Jurkat, Clone E6-1 (cell line): ENCODE results near the gene ADGRB3.
"Not testable (repeated sequence)": the region's sequence is repeated elsewhere in the genome, so short reads cannot be mapped to it uniquely, and the experiment has no call there.

Experiments used
- DNase-seq: peaks from one replicate; pipeline ENCODE4 v3.0.0-alpha.2; 2011; ENCODE audit warnings: low read depth, low spot score
- H3K4me3 ChIP-seq: 2 replicates; pipeline ENCODE4 v1.5.1; 2011; ENCODE audit warnings: mild to moderate bottlenecking, low read length, control low read depth, moderate library complexity

ADGRB3 gene

DNA sequence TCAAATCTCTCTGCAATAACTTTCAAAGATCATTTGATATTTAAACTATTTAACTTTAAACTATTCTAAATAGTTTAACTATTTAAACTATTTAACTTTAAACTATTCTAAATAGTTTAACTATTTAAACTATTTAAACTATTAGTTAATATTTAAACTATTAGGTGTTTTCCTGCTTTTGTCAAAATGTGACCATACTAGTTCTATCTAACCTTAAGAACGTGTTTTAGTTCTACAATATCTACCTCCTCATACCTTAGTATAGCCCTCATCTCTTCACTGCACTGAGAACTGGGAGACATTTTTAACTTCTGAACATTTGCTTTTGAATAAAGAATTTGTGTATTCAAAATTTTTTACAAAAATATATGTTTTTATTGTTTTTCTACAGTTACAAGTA is 429.1 kb downstream of the ADGRB3 start:
- no peak for DNase-seq
- H3K4me3 ChIP-seq: no peak overlapping the region

DNA sequence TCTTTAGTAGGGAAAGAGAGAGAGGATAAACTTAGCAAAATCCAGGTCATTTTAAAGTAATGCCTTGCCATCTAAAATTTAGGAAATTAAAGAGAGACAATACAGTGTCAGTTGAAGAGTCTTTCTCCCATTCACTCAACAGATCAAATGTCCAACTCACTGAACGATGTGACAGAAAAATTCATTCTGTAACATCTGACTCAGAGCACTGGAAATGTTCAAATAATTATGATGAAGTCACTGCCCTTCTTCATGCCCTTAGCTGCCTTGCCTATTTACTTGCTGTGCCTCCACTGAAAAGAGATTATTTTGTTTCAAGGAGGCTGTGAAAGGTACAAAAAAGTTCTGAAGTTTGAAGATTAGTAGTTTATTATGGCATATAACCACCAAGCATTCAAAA is 434.8 kb downstream of the ADGRB3 start:
- DNase-seq: no peak
- H3K4me3 ChIP-seq: no peak overlapping the region

DNA sequence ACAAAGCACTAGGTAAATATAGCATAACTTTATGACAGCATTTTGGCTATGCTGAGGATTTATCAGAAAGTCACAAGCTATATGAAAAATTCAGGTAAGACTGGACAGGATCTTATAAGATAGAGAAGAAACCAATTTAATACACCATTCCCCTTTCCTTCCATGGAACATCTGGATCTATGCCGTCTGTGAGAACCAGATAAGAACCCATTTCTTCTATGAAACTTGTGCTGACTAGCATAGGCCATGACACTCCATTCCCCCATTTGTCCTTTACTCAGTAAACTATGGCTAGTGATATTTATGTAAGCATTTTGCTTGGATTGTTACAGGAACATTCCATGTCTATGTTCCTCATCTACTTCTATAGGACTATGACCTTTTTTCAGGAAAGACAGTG is 437.7 kb downstream of the ADGRB3 start:
- no peak for DNase-seq
- no peak overlapping the region for H3K4me3 ChIP-seq

DNA sequence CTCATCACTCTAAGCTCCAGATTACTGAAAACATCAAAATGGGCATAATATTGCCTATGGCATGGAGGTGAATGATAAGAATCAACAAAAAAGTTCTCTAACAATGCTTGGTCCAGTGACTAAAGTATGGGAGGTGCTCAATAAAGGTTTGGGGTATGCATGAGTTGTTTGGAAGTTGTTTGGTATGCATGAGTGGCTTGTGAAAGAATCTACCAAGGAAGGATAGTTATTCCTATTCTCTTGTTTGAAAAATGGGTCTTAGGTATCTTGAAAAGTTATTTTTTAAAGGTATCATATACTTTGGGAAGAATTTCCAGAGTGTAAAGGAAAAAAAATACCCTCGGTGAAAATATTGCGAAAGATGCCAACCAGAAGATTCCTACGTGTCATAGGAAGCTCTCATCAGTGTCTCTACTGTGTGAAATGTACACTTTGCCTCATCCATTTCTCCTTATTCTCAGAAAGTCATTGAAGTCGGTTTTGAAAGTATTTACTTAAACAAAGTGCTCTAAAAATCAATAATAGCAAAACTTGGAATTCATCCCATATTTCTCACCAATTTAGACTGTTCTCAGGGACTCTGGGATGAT is 449.8 kb downstream of the ADGRB3 start:
- no peak for DNase-seq
- H3K4me3 ChIP-seq: no peak overlapping the region

DNA sequence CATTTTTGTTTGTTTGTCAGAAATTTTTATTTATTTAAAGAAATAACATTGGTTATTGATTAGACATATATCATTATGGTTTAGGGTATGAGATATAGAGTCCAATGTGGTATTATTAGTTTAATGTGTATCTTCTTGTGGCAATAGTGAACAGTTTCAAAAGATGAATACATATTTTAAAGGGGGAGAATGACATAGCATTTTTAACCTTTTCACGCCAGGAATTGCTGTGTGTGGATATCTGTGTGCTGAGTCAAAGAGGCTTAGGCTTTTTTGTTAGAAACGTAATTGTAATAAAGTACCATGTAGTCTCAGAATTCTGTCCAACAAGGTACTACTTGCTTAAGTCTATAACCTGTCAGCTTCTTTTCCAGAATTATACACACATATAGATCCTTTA is 451.6 kb downstream of the ADGRB3 start:
- no peak overlapping the region for H3K4me3 ChIP-seq
- DNase-seq: no peak

DNA sequence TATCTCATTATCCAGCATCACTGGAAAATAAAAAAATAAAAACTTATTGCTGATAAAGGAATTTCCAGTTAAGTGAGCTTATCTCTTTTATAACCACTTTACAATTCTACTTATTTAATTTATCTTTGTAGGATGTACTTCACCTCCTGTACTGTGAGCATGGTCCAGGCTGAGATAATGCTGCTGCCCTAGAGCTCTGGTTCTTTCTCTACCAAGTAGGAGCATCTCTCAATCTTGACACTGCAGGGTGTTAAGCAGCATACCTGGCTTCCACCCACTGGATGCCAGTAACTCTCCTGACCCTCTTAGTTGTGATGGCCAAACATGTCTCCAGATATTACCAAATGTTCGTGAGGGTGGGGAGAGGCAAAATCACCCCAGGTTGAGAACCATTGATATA is 454.5 kb downstream of the ADGRB3 start:
- no peak overlapping the region for H3K4me3 ChIP-seq
- DNase-seq: no peak

DNA sequence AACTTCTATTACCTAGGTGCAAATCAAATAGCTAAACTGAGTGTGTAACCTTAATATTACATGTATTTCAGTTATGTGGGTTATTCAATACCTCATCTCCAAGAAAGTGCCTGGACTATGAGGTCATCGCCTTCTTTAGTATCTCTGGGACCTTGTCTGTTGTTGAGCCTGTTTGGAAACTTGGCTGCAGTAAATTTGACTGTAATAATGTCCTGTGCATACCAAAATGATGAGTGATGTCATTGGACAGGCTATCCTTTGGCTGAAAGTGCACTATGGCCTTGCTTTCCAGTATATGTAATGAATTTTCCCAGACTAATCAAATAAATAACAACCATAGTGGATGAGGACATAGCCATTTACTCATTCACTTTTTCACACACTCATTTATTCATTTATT is 455.1 kb downstream of the ADGRB3 start:
- no peak overlapping the region for H3K4me3 ChIP-seq
- no peak for DNase-seq

DNA sequence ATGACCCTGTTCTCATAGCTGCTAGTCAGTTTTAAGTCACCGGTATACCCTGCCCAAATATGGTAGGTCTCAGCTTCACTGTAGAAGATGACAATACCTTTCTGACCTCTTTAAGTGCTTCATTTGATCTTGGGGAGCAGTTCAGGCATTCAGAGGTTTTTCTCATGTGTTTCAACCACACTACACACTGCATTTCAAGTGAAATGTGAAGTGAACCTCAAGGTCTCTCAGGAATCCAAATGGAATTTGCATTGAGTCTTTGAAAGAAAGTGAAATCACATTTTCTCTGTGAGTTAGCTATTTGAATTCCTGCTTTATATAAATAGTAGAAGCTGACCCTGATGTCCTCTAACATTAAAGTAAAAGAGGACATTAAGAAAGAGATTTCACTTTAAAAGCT is 461.6 kb downstream of the ADGRB3 start:
- DNase-seq: no peak

DNA sequence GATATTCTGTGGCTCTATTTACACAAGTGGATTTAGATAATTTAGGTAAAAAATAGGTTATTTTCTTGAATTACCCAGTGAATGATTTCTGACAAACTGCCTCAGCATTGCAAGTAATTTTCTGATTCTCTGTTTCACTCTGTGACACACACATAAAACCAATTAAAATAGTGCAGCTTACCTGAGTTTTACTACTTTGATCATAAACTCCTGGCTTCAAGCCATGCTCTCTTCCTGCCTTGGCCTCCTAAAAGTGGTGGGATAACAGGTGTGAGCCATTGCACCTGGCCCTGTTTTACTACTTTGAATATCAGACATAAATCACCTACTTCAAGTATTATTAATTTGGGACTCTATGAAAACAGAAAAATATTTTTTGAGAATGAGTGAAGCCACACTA is 462.9 kb downstream of the ADGRB3 start:
- DNase-seq: no peak
- H3K4me3 ChIP-seq: no peak overlapping the region

More for the DNA sequence above, 461.6 kb downstream of the ADGRB3 start:
- H3K4me3 ChIP-seq: no peak overlapping the region

DNA sequence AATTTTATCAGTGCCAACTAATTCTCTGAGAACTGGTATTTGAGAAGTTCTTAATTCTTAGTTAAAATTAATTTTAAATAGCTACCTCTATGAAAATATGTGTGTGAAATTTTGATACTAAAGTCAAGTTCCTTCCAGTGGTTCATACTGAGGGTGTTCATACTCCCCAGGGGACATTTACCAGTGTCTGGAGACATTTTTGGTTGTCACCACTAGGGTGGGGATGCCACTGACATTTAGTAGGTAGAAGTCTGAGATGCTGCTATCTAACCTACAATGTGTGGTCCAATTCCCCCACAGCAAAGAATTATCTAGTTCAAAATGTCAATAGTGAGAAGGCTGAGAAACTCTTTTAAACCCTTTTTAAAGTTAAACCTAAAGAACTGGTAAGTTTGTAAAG is 463.8 kb downstream of the ADGRB3 start:
- DNase-seq: no peak
- H3K4me3 ChIP-seq: no peak overlapping the region

DNA sequence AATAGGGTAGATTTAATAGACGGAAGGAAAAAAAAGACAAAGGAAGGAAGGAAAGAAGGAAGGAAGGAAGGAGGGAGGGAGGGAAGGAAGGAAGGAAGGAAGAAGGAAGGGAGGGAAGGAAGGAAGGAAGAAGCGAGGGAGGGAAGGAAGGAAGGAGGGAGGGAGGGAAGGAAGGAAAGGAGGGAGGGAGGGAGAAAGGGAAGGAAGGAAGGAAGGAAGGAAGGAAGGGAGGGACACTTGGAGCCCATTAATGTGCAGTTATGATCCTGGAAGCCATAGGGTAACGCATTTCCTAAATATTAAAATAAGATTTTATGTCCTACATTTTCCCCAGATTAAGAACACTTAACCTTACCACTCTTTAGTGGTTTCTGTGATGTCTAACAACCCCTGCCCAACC is 465.7 kb downstream of the ADGRB3 start:
- DNase-seq: no peak
- no peak overlapping the region for H3K4me3 ChIP-seq

DNA sequence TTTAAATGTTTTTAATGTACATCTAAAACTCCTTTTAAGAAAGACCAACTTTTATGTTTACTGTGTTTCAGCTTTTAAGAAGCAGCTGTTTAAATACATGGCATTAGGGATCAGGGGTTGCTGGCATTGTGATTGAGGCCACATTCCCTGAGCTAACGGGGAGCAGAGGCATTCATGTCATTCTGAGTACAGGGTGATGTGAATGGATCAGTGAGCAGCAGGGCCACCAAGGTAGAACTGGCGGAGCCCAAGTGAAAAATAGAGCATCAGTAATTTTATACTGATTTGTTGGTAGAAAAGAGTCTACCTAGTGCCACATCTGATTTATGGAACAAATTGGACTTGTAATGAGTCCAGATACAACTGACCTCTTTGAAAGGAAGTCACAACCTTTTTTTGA is 467.3 kb downstream of the ADGRB3 start:
- H3K4me3 ChIP-seq: no peak overlapping the region
- DNase-seq: no peak

DNA sequence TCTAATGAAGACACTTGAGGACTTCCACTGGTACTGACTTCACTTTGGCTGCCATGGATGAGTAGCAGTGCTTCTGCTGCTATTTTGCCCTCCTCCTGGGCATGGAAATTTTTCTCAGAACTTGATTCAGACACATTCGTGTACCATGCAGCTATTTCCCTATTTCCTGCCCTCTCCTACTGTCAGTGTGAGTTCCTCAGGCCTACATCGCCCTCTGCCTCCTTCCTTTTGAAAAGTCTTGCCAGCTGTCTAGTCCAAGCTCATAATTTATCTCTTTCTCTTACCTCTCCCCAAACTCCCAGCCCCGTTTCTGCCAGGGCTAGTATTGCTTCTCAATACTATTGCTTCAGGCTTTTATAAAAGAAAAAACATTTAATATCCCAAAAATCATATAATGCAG is 470.2 kb downstream of the ADGRB3 start:
- H3K4me3 ChIP-seq: no peak overlapping the region
- no peak for DNase-seq

DNA sequence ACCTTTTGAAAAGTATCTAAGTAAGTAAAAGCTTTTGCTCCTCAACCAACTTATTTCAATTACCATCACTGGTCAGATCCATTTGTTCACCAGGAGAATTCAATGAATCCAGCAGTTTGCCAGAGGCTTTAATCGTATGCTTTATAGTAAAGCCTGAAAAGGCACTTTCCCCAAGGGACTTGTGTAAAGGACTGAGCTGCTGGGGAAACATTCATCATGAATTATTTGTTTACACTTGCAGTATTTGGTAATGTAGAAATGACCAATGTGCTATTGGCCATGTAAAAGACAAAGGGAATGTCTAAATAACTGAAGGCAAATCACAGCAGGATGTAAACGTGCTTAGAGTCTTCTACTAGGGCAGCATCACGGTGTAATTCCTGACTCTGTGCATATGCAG is 471.4 kb downstream of the ADGRB3 start:
- no peak for DNase-seq
- H3K4me3 ChIP-seq: no peak overlapping the region

DNA sequence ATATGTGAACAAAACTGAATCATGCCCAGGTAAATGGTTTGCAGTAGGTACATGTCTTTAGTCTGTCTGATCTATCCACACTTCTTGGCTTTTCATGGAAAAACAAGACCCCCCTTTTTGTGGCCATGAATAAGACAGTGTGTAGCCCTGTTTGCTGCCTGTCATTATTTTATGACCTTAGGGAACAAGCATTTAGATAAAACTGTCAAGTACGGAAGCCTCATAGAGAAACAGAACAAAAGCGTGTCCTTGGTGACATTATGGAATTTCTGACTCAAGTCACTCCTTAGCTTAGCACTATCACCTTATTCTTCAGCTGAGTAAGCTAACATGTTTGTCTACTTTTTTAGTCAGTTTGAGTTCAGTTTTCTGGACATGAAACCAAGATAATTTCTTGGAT is 476.2 kb downstream of the ADGRB3 start:
- H3K4me3 ChIP-seq: no peak overlapping the region
- no peak for DNase-seq

DNA sequence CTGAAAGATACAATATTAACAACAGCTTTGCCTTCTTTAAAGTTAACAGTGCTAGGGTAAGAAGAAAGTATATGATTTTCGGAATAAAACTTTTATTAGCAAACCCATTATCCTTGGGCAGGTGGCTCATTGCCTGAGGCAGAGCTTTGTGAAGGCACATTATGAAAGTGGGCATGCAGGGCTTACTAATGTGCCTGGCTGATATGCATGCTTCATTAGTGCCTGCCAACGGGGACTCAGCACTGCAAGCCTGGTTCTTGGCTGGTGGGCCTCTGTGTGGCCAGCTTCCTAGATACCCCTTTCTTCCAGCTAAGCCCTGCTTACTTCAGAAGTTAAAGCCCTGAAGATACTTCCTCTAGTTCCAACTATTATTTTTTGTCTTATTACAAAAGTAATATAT is 481.6 kb downstream of the ADGRB3 start:
- no peak for DNase-seq
- no peak overlapping the region for H3K4me3 ChIP-seq

DNA sequence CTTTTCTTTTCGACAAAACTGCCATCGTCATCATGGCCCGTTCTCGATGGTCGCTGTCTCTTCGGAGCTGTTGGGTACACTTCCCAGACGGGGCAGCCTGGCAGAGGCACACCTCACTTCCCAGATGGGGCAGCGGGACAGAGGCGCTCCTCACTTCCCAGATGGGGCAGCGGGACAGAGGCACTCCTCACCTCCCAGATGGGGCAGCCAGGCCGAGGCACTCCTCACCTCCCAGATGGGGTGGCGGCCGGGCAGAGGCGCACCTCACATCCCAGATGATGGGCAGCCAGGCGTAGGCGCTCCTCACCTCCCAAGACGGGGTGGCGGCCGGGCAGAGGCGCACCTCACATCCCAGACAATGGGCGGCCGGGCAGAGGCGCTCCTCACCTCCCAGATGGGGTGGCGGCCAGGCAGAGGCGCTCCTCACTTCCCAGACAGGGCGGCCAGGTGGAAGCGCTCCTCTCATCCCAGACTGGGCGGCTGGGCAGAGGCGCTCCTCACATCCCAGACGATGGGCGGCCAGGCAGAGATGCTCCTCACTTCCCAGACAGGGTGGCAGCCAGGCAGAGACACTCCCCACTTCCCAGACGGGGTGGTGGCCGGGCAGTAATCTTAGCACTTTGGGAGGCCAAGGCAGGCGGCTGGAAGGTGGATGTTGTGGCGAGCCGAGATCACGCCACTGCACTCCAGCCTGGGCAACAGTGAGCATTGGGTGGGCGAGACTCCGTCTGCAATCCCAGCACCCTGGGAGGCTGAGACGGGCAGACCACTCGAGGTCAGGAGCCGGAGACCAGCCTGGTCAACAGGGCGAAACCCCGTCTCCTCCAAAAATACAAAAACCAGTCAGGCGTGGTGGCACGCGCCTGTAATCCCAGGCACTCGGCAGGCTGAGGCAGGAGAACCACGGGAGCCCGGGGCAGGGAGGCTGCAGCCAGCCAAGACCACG is 486.7 kb downstream of the ADGRB3 start:
- DNase-seq, H3K4me3 ChIP-seq: not testable (repeated sequence)

DNA sequence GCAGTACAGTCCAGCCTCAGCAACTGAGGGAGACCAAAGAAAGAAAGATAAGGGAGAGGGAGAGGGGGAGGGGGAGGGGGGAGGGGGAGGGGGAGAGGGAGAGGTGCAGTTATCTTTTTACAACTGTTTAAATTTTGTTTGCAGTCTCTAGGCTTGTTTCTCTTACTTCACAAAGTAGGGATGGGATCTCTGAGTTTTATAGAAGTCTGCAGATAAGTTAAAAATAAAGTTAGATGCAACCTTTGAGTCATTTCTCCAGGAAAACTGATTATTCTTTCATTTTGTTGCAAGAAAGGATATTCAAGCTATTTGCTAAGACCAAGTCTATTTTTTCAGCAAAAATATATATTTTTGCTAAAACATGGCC is 487.3 kb downstream of the ADGRB3 start:
- DNase-seq: no peak
- H3K4me3 ChIP-seq: no peak overlapping the region

DNA sequence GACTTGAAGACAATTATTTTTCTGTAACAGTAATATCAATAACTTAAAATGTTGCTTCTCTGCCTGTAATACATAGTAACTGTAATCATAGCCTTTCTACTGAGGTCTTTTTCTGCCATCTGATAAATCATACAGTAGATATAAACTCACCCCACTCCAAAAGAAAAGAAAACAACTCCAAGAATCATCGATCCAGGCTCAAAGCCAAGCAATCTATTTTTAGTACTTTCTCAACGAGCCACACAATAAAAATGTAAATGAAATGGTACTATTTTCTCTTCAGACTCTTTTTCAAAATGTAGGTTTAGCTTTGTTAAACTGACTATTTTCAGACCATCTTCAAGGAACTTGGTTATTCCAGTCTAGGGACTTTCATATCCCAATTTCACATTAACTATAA is 493.3 kb downstream of the ADGRB3 start:
- no peak for DNase-seq
- no peak overlapping the region for H3K4me3 ChIP-seq

DNA sequence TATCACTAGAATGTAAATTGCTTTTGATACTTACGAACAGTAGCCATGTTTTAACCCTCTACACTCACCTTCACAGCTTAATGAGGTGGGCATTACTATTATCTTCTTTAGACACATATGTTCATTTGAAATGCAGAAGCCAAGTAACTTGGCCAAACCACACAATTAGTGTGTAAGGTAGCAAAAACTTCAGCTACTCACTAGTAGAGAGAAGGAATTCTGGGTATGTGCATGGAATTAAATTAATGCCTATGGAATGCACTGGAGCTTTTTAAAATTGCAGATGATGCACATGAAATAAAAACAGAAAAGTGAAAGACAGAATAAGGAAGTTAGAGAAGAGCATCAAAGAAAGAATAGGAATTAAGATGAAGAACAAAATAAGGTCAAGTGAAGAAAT is 494.0 kb downstream of the ADGRB3 start:
- no peak overlapping the region for H3K4me3 ChIP-seq
- no peak for DNase-seq

DNA sequence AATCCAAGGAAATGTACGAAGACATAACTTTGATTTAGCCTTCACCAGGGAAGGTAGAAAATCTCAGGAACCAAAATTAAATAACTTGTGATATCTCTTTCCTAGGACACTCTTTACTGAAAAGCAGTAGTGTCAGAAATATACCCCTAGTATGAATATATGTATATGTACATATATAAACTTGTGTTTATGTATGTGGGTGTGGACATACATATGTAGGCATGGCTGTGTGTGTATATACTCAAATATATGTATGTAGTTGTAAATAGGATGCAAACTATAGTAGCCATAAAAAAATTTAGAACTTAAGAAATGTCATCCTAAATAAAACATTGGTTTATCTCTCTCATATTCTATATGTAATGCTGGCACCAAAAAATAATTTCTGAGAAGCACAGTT is 500.8 kb downstream of the ADGRB3 start:
- DNase-seq: no peak
- H3K4me3 ChIP-seq: no peak overlapping the region
